Activated naive CD4-positive, alpha-beta T cell treated with anti-CD3 and anti-CD28 coated beads, Interleukin-2, amount 50 U/mL, for 24 hours (primary cell): ENCODE results near the gene LSM5.
"Not testable (repeated sequence)": the region's sequence is repeated elsewhere in the genome, so short reads cannot be mapped to it uniquely, and the experiment has no call there.

Experiments
- H3K27ac Mint-ChIP-seq: one replicate; pipeline ENCODE4 v1.8.0; 2021; ENCODE audit warnings: mild to moderate bottlenecking, mixed read lengths
- H3K27me3 Mint-ChIP-seq: one replicate; pipeline ENCODE4 v1.8.0; 2021; ENCODE audit warnings: mixed read lengths
- H3K36me3 Mint-ChIP-seq: one replicate; pipeline ENCODE4 v1.8.0; 2021; ENCODE audit warnings: mixed read lengths
- H3K4me1 Mint-ChIP-seq: one replicate; pipeline ENCODE4 v1.8.0; 2021; ENCODE audit warnings: mixed read lengths
- H3K4me3 Mint-ChIP-seq: one replicate; pipeline ENCODE4 v1.8.0; 2021; ENCODE audit warnings: mild to moderate bottlenecking, mixed read lengths
- H3K9me3 Mint-ChIP-seq: one replicate; pipeline ENCODE4 v1.8.0; 2021; ENCODE audit warnings: mixed read lengths

Gene LSM5

DNA sequence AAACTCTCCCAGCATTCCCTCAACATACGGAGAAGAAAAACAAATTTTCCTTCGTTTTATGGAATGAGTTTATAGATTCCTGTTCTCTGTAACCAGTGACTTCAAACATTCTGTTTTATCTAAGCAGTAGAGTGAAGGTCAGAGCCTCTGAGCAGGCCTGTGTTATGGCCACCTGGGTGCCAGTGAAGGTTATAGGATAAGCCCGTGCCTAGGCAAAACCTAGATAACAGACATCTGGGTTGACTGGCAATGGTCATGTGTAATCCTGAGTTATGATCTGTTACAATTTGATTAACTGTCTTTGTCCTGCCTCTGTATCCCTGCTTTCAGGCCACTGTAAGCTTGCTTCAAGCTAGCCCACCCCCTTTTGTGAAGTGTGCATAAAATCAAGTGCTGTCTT lies 8.3 kb downstream of the LSM5 start:
- Mint-ChIP-seq H3K36me3 (peaks cover 6% of the 10 kb centered on the region), H3K4me1 (peaks cover 5% of the 10 kb centered on the region), H3K9me3 (no peaks in the 10 kb centered on the region), H3K4me3 (no peak overlapping the region), H3K27me3 (no peaks in the 10 kb centered on the region), H3K27ac (no peak overlapping the region)

DNA sequence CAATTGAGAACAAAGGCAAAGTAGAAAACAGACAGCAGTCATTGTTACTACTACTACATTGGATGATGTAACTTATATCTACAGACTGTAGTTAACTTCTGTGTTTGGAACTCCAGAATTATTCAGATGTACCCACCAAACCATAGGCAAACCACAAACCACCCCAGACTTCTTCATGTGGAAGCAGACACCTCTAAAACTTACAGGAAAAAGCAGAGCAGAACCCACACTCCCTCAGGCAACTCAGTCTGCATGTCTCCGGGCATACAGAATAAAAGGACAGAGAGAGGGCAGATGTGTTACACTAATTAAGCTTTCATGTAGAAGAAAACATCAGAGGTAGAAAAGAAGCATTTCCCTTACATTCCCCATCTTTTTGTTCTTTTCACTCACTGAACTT lies 9.0 kb downstream of the LSM5 start:
- Mint-ChIP-seq H3K4me1 (peaks cover 5% of the 10 kb centered on the region), H3K27ac (no peak overlapping the region), H3K9me3 (no peaks in the 10 kb centered on the region)

DNA sequence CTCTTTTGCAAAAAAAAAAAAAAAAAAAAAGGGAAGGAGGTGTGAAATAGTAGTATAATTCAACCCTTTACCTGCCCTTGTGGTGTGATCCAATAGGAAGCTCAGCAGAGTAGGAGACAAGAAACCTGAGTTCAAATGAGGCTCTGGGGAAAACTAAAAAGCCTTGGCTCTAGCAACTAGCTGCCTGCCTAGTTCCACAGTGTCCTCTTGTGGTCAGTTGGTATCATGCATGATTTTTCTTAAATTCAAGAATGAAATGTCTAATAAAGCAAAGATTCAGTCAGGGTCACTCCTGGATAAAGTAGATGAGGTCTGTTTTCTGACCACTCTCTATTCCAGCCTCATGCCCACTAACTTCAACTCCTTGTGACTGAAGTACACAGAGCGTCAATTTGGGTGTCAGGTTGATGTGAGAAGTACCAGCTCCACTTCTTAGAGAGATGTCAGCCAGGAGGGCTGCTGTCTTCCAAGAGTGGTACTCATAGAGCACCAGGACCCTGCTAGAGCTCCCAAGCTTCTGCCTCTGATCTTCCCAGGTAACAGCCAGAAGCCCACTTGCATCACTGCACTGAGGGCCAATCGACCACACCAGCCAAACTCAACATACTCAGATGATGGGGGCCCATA lies 10.5 kb downstream of the LSM5 start:
- Mint-ChIP-seq H3K36me3 (no peaks in the 10 kb centered on the region), H3K4me1 (peaks cover 5% of the 10 kb centered on the region), H3K9me3 (no peaks in the 10 kb centered on the region), H3K27me3 (no peaks in the 10 kb centered on the region), H3K4me3 (no peak overlapping the region), H3K27ac (no peak overlapping the region)

More for the DNA sequence above, 9.0 kb downstream of the LSM5 start:
- Mint-ChIP-seq H3K27me3 (no peaks in the 10 kb centered on the region), H3K36me3 (peaks cover 6% of the 10 kb centered on the region), H3K4me3 (no peak overlapping the region)

DNA sequence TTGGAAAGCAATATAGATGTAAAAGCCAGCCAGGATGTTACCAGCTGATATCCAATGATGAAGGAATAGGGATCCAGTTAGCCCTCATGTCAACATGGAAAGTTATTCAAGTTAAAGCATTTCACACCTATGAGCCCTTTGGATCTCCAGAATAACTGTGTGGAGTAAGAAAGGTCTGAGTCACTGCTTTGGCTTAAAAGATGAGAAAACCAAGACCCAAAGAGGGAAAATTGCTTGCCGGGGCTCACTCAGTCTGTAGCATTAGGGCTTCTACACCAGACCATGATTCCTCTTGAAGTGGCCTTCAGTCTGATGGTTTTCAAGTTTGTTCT lies 12.6 kb downstream of the LSM5 start:
- no peak overlapping the region for H3K4me3 Mint-ChIP-seq
- H3K36me3 Mint-ChIP-seq, result no peaks in the 10 kb centered on the region
- H3K27ac Mint-ChIP-seq, result no peak overlapping the region
- H3K4me1 Mint-ChIP-seq, result peaks cover 5% of the 10 kb centered on the region
- no peaks in the 10 kb centered on the region for H3K9me3 Mint-ChIP-seq
- no peaks in the 10 kb centered on the region for H3K27me3 Mint-ChIP-seq

DNA sequence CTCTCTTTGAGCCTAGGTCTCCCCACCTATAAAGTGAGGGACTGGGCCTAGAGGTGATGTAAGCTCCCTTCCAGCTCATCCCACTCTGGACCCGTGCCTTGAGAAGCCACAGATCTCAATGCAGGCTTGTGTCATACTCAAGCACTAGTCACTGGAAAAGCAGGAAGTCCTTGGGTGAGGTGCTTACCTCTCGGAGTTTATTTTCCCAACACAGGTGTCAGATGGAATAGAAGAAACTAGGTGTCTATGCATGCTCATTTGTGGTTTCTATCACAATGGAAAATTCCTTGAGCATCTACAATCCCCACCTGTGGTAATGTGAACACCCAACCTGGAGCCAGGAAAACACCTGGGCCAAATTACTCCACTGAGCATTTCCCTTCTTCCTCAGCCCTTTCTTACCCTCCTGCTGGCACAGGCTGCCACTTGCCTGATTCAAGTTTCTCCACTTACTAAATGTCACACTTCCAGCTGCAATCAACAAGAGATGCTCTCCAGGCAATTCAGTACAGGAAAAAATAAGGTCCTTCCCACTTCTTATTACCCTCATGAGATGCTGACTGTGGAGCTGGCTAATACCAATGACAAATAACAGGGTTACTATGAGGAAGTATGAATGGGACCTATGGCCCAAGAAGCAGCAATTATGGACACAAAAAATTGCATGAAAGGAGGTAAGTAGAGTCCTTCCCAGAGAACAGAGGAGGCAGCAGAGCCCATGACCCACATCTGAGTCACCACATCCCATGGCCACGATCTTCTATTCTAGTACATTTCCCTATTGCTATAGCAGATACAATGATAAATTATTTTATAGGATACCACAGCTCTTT lies 13.1 kb downstream of the LSM5 start:
- H3K4me3 Mint-ChIP-seq, result no peak overlapping the region
- peaks cover 5% of the 10 kb centered on the region for H3K4me1 Mint-ChIP-seq
- H3K27ac Mint-ChIP-seq, result no peak overlapping the region
- H3K9me3 Mint-ChIP-seq, result no peaks in the 10 kb centered on the region
- no peaks in the 10 kb centered on the region for H3K27me3 Mint-ChIP-seq
- no peaks in the 10 kb centered on the region for H3K36me3 Mint-ChIP-seq

DNA sequence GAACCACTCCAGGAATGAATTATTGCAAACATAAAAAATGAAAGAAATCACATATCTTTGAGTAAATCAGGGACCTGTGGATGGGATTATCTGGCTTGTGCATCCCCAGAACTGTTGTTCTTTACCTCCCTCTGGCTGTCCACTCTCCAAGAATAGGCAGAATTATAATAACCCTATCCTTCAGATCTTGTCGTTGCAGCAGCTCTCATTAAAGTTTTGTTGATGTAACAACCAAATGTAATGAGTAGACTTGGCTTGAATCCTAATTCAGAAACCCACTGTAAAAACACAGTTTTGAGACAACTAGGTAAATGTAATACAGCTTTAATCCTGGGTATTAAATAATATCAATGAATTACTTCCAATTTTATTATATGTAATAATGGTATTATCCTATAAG lies 16.2 kb downstream of the LSM5 start:
- Mint-ChIP-seq H3K36me3 (no peaks in the 10 kb centered on the region), H3K4me3 (no peak overlapping the region), H3K27me3 (no peaks in the 10 kb centered on the region), H3K27ac (no peak overlapping the region), H3K4me1 (no peaks in the 10 kb centered on the region), H3K9me3 (no peaks in the 10 kb centered on the region)

DNA sequence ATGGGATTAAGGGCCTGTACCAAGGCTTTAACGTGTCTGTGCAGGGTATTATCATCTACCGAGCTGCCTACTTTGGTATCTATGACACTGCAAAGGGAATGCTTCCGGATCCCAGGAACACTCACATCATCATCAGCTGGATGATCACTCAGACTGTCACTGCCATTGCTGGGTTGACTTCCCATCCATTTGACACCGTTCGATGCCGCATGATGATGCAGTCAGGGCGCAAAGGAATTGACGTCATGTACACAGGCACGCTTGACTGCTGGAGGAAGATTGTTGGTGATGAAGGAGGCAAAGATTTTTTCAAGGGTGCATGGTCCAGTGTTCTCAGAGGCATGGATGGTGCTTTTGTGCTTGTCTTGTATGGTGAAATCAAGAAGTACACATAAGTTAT lies 18.2 kb downstream of the LSM5 start:
- Mint-ChIP-seq H3K36me3 (no peaks in the 10 kb centered on the region), H3K4me3 (no peak overlapping the region), H3K9me3 (no peaks in the 10 kb centered on the region), H3K27ac (no peak overlapping the region), H3K4me1 (no peaks in the 10 kb centered on the region), H3K27me3 (no peaks in the 10 kb centered on the region)

DNA sequence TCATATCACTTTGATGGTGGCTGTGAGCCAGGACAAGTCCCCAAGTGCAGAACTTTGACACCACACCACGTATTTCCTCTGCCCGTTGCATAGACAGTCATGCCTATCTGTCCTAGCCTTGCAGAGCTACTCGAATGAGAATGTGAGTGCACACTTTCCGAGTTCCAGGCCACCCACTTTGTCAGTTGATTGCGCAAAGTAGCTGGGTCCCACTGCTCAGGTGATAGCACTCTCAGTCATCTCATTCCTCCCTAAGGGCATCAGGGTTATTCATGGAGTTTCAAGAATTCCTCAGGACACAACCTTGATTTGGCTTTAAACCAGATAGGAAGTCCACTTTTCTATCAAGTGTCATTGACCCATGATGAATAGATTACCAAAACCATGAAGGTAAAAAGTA lies 19.3 kb downstream of the LSM5 start:
- no peaks in the 10 kb centered on the region for H3K4me1 Mint-ChIP-seq
- no peak overlapping the region for H3K27ac Mint-ChIP-seq
- H3K4me3 Mint-ChIP-seq, result no peak overlapping the region
- no peaks in the 10 kb centered on the region for H3K9me3 Mint-ChIP-seq
- H3K36me3 Mint-ChIP-seq, result no peaks in the 10 kb centered on the region
- no peaks in the 10 kb centered on the region for H3K27me3 Mint-ChIP-seq

DNA sequence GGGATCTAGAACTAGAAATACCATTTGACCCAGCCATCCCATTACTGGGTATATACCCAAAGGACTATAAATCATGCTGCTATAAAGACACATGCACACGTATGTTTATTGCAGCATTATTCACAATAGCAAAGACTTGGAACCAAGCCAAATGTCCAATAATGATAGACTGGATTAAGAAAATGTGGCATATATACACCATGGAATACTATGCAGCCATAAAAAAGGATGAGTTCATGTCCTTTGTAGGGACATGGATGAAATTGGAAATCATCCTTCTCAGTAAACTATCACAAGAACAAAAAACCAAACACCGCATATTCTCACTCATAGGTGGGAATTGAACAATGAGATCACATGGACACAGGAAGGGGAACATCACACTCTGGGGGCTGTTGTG lies 20.2 kb downstream of the LSM5 start:
- H3K27ac Mint-ChIP-seq, H3K27me3 Mint-ChIP-seq, H3K9me3 Mint-ChIP-seq, H3K36me3 Mint-ChIP-seq, H3K4me1 Mint-ChIP-seq, H3K4me3 Mint-ChIP-seq: not testable (repeated sequence)

DNA sequence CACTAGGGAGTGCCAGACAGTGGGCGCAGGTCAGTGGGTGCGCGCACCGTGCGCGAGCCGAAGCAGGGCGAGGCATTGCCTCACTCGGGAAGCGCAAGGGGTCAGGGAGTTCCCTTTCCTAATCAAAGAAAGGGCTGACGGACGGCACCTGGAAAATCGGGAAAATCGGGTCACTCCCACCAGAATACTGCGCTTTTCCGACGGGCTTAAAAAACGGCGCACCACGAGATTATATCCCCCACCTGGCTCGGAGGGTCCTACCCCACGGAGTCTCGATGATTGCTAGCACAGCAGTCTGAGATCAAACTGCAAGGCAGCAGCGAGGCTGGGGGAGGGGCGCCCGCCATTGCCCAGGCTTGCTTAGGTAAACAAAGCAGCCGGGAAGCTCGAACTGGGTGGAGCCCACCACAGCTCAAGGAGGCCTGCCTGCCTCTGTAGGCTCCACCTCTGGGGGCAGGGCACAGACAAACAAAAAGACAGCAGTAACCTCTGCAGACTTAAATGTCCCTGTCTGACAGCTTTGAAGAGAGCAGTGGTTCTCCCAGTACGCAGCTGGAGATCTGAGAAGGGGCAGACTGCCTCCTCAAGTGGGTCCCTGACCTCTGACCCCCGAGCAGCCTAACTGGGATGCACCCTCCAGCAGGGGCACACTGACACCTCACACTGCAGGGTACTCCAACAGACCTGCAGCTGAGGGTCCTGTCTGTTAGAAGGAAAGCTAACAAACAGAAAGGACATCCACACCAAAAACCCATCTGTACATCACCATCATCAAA lies 25.4 kb downstream of the LSM5 start:
- not testable (repeated sequence) for H3K36me3 Mint-ChIP-seq, H3K4me1 Mint-ChIP-seq, H3K9me3 Mint-ChIP-seq, H3K27me3 Mint-ChIP-seq, H3K4me3 Mint-ChIP-seq, H3K27ac Mint-ChIP-seq

DNA sequence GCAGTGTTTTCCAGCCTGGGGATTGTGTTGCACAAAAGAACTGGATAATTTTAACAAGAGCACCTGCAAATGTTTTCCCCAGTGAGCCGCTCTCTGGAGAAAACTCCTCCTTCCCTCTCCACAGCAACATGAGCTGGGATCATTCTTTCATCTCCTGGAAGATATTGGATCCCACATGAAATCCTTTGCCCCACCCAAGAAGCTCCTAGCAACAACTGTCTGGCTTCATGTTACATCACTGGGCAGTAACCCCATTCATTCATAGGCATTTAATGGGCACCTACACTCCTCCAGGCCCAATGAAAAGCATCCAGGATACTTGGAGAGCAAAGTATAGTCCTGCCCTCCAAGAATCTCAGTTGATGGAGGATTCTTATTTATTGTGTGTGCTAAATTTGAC lies 27.2 kb downstream of the LSM5 start:
- Mint-ChIP-seq H3K27ac (no peak overlapping the region), H3K4me1 (no peaks in the 10 kb centered on the region), H3K4me3 (no peak overlapping the region), H3K9me3 (no peaks in the 10 kb centered on the region), H3K27me3 (peaks cover 2% of the 10 kb centered on the region), H3K36me3 (no peaks in the 10 kb centered on the region)

DNA sequence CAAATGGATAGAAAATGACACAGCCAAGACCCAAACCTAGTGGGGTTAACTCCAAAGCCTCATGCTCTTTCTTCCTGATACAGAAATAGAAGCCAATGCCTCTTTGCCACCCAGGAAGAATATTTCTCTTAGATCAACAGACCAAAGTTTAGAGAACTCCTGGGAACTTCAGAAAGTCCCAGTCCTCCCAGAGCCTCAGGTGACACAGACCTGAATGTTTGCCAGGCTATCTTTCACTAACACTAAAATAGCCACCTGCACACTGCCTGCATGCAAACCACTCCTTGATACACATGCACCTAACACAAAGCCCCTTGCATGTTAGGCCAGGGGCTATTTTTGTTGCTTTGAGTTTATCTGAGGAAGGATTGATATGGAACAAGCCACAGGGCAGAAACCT lies 27.7 kb downstream of the LSM5 start:
- Mint-ChIP-seq H3K9me3 (no peaks in the 10 kb centered on the region), H3K4me3 (no peak overlapping the region), H3K4me1 (no peaks in the 10 kb centered on the region), H3K27ac (no peak overlapping the region), H3K27me3 (peaks cover 2% of the 10 kb centered on the region), H3K36me3 (no peaks in the 10 kb centered on the region)

DNA sequence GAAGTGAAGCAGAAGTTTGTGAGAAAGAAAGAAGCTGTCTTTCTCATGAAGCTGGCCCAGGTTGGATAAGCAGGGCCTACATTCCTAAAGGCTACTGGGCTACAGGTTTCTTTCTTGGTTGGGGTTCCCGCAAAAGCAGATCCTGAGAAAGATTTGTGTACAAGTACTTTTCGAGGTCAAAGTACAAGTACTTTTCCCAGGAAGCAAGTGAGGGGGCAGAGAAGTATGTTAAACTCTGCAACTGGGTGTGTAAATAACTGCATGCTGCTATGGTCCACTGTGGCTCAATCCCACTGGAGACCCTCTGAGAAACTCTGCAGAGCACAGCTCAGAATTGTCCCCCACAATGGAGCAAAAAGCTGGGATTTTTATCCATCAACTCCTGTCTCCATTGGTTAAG lies 28.7 kb downstream of the LSM5 start:
- H3K4me3 Mint-ChIP-seq, result no peak overlapping the region
- H3K4me1 Mint-ChIP-seq, result no peaks in the 10 kb centered on the region
- H3K9me3 Mint-ChIP-seq, result no peaks in the 10 kb centered on the region
- H3K36me3 Mint-ChIP-seq, result no peaks in the 10 kb centered on the region
- H3K27me3 Mint-ChIP-seq, result peaks cover 4% of the 10 kb centered on the region
- no peak overlapping the region for H3K27ac Mint-ChIP-seq

DNA sequence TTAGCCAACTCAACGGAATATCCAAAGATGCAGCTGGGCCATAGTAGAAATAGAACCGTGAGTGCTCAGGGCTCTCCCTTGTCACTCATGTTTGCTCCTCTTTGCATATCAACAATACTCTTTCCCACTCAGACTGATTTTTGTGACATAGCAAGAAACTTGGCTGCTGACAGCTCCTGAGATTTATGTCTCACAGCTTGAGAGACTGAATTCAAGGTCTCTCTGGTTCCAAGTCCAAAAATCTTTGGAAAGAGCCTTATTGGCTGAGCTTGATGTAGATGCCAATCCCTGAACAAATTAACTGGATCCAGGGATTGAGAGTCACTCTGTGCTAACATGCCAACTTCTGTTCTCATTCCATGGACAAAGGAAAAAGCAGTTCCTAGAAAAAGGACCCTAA lies 30.4 kb downstream of the LSM5 start:
- no peaks in the 10 kb centered on the region for H3K36me3 Mint-ChIP-seq
- H3K27me3 Mint-ChIP-seq, result peaks cover 4% of the 10 kb centered on the region
- no peaks in the 10 kb centered on the region for H3K9me3 Mint-ChIP-seq
- no peaks in the 10 kb centered on the region for H3K4me1 Mint-ChIP-seq
- no peak overlapping the region for H3K27ac Mint-ChIP-seq
- H3K4me3 Mint-ChIP-seq, result no peak overlapping the region

DNA sequence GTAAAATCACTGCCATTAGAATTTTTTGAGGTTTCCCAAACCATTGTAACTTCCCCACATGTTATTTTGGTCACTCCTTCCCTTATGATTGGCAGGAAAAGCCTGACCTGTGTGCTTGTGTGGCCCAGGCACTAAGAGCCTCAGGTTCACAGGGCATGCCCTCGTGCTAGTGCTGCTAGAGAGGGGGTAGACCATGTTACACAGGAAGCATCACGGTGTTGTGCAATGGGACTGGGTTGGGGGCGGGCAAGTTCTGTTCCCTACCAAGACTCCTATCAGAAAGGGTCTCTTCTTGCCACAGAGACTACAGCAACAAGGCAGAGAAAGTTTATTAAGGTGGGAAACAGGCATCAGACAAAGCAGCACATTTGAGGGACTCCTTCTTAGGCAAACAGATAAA lies 32.2 kb downstream of the LSM5 start:
- Mint-ChIP-seq H3K4me1 (no peaks in the 10 kb centered on the region), H3K4me3 (no peak overlapping the region), H3K36me3 (no peaks in the 10 kb centered on the region), H3K27me3 (peaks cover 9% of the 10 kb centered on the region), H3K9me3 (no peaks in the 10 kb centered on the region), H3K27ac (no peak overlapping the region)

DNA sequence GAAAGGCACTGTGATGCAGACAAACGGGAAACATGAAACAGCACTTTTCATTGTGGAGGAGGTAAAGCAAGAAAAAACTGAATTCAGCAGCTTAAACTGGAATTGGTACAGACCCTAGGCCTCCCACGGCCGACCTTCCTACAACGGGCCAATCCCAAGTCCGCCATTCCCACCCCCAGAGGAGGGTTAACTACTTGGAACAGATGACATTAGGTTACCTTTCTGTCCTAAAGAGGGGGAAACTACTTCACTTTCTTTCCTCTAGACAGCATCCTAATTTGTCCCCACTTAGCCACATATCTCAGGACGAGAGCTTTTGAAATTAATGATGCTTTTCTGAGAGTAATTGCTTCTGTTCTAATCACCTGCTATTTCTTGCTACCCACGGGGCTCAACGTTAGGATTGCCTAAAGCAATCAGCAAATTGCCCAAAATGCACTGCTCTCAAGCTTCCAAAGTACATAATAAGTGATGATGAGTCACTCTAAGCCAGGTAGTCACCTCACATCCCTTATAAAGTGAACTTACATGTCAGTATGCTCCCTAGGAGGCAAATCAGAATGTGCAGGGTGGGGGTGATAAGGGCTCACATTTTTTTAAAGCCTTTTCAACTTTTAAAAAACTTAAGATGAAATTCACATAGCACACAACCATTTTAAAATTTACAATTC lies 36.7 kb downstream of the LSM5 start:
- H3K27me3 Mint-ChIP-seq, result peaks cover 9% of the 10 kb centered on the region
- H3K4me1 Mint-ChIP-seq, result no peaks in the 10 kb centered on the region
- no peak overlapping the region for H3K27ac Mint-ChIP-seq
- no peaks in the 10 kb centered on the region for H3K9me3 Mint-ChIP-seq
- no peaks in the 10 kb centered on the region for H3K36me3 Mint-ChIP-seq
- H3K4me3 Mint-ChIP-seq, result no peak overlapping the region
